ENCODE results near the gene PRDX5.

Gene PRDX5

GRCh38 chr11:64324692-64325469 is 7.0 kb downstream of the PRDX5 start:
- no peak for DNase-seq (ENCODE audit: low spot score)

GRCh38 chr11:64327375-64327774 is 9.5 kb downstream of the PRDX5 start:
- no peak for DNase-seq (ENCODE audit: low spot score)

GRCh38 chr11:64327993-64328392 is 10.1 kb downstream of the PRDX5 start:
- no peak for DNase-seq (ENCODE audit: low spot score)

- no peak for DNase-seq (ENCODE audit: low spot score)
Measured at GRCh38 chr11:64330888-64331287, 13.0 kb downstream of the PRDX5 start.

- peak; percentile 98 for DNase-seq (ENCODE audit: low spot score)
Measured at GRCh38 chr11:64331569-64332371, 13.8 kb downstream of the PRDX5 start.

GRCh38 chr11:64333556-64333955 is 15.6 kb downstream of the PRDX5 start:
- DNase-seq (ENCODE audit: low spot score): peak; percentile 44

- DNase-seq (ENCODE audit: low spot score): peak; percentile 94
Measured at GRCh38 chr11:64334764-64335735, 17.1 kb downstream of the PRDX5 start.

GRCh38 chr11:64337538-64338249 is 19.8 kb downstream of the PRDX5 start:
- DNase-seq (ENCODE audit: low spot score): peak; percentile 32

- no peak for DNase-seq (ENCODE audit: low spot score)
Measured at GRCh38 chr11:64338716-64339115, 20.8 kb downstream of the PRDX5 start.

- no peak for DNase-seq (ENCODE audit: low spot score)
Measured at GRCh38 chr11:64339286-64339685, 21.4 kb downstream of the PRDX5 start.

GRCh38 chr11:64339754-64340408 is 22.0 kb downstream of the PRDX5 start, which contains the start of gene CCDC88B:
CCDC88B (plus strand) TSS chr11:64340204; CDS start chr11:64340267, 63 bp downstream.
- no peak for DNase-seq (ENCODE audit: low spot score)

- peak; percentile 73 for DNase-seq (ENCODE audit: low spot score)
Measured at GRCh38 chr11:64340671-64341335, 22.9 kb downstream of the PRDX5 start.

- no peak for DNase-seq (ENCODE audit: low spot score)
Measured at GRCh38 chr11:64341429-64341828, 23.5 kb downstream of the PRDX5 start.

- peak; percentile 92 for DNase-seq (ENCODE audit: low spot score)
Measured at GRCh38 chr11:64341851-64342791, 24.2 kb downstream of the PRDX5 start.

- DNase-seq (ENCODE audit: low spot score): no peak
Measured at GRCh38 chr11:64342869-64343745, 25.2 kb downstream of the PRDX5 start.

- DNase-seq (ENCODE audit: low spot score): peak; percentile 59
Measured at GRCh38 chr11:64343767-64344559, 26.0 kb downstream of the PRDX5 start.

- no peak for DNase-seq (ENCODE audit: low spot score)
Measured at GRCh38 chr11:64344787-64345186, 26.9 kb downstream of the PRDX5 start.
